Endodermal cell (in vitro differentiated cells): Measurements from ENCODE around the gene IPO11. TPM values are rescaled to one million over a fixed set of nuclear protein-coding genes. Genes with fewer than 3 reads are reported as not detected.
A peak's percentile ranks its signal among the peaks of the same experiment; 100 is the strongest.
"Not testable (repeated sequence)": the region's sequence is repeated elsewhere in the genome, so short reads cannot be mapped to it uniquely, and the experiment has no call there.

Experiments
- DNase-seq: peaks from one replicate; pipeline ENCODE4 v3.0.0-alpha.2; 2017
- H3K27ac ChIP-seq: 2 replicates; pipeline ENCODE4 v1.5.1; 2013; ENCODE audit warnings: mild to moderate bottlenecking, low read depth, low read length, moderate library complexity
- H3K27me3 ChIP-seq: 2 replicates; pipeline ENCODE4 v1.6.1; 2013; ENCODE audit warnings: mild to moderate bottlenecking, low read length, moderate library complexity; ENCODE audit not compliant: insufficient read depth, control insufficient read depth, poor library complexity, severe bottlenecking
- H3K36me3 ChIP-seq: 2 replicates; pipeline ENCODE4 v1.7.0; 2013; ENCODE audit warnings: mild to moderate bottlenecking, low read length, moderate library complexity; ENCODE audit not compliant: control insufficient read depth, insufficient read depth
- H3K4me1 ChIP-seq: one replicate; pipeline ENCODE4 v1.7.0; 2013; ENCODE audit warnings: low read length; ENCODE audit not compliant: control insufficient read depth, insufficient read depth
- H3K4me3 ChIP-seq: 2 replicates; pipeline ENCODE4 v1.5.1; 2013; ENCODE audit warnings: mild to moderate bottlenecking, low read length, moderate library complexity
- H3K9ac ChIP-seq: 2 replicates; pipeline ENCODE4 v1.6.1; 2013; ENCODE audit warnings: mild to moderate bottlenecking, low read length, moderate library complexity; ENCODE audit not compliant: poor library complexity, severe bottlenecking; ENCODE audit errors: extremely low read depth
- H3K9me3 ChIP-seq: 2 replicates; pipeline ENCODE4 v1.6.1; 2013; ENCODE audit warnings: mild to moderate bottlenecking, low read length, moderate library complexity; ENCODE audit not compliant: control insufficient read depth
- H3K27ac Mint-ChIP-seq: 2 replicates; pipeline ENCODE4 v1.8.0; 2020; ENCODE audit warnings: mixed read lengths
- H3K27me3 Mint-ChIP-seq: 2 replicates; pipeline ENCODE4 v1.8.0; 2021; ENCODE audit warnings: mild to moderate bottlenecking, mixed read lengths; ENCODE audit not compliant: insufficient read depth
- H3K36me3 Mint-ChIP-seq: 2 replicates; pipeline ENCODE4 v1.8.0; 2020; ENCODE audit warnings: low read depth, mixed read lengths
- H3K4me1 Mint-ChIP-seq: 2 replicates; pipeline ENCODE4 v1.8.0; 2020; ENCODE audit warnings: mixed read lengths
- H3K4me3 Mint-ChIP-seq: 2 replicates; pipeline ENCODE4 v1.8.0; 2020; ENCODE audit warnings: mild to moderate bottlenecking, moderate library complexity, mixed read lengths
- H3K9me3 Mint-ChIP-seq: 2 replicates; pipeline ENCODE4 v1.8.0; 2020; ENCODE audit warnings: mild to moderate bottlenecking, mixed read lengths
- CTCF ChIP-seq: fragments of 200-600 bp; sonication (generic); conservative IDR thresholded peaks from 2 replicates; pipeline ENCODE4 v1.5.0; 2021; ENCODE audit warnings: antibody characterized with exemption, mild to moderate bottlenecking
- WGBS, 2 experiments: methylation state at CpG; one replicate each; pipeline versions ENCODE4 v1.1.5 to v1.1.7; 2013; ENCODE audit warnings: missing lambda C conversion rate in 2 of 2, mixed read lengths in 1 of 2; ENCODE audit not compliant: insufficient coverage in 1 of 2, insufficient read length in 1 of 2; 5-methylcytosine and 5-hydroxymethylcytosine counted together
- total RNA-seq, 2 donors: library from RNA; stranded (reverse); fragmentation: NEBNext Ultra II Directional in 1 of 2; extraction: Animal tissue kit (Norgen Biotek cat#: 25700) in 1 of 2; gene quantifications; 2 replicates in 1 of 2; 3 replicates in 1 of 2; pipeline ENCODE4 v1.2.1, GENCODE V29; 2021

The IPO11 gene
- total RNA-seq, 2 donors from 2014 or later: 51.6 to 55.8 TPM

- Histone ChIP-seq H3K9ac (no peak overlapping the region), H3K27me3 (no peaks in the 10 kb centered on the region), H3K36me3 (no peaks in the 10 kb centered on the region), H3K27ac (no peak overlapping the region), H3K4me3 (no peak overlapping the region), H3K4me1 (no peaks in the 10 kb centered on the region), H3K9me3 (no peaks in the 10 kb centered on the region)
- peaks cover 12% of the 10 kb centered on the region for H3K36me3 Mint-ChIP-seq
- no peak for TF ChIP-seq CTCF
- H3K4me1 Mint-ChIP-seq: peaks cover 10% of the 10 kb centered on the region
- H3K27me3 Mint-ChIP-seq: no peaks in the 10 kb centered on the region
- DNase-seq: no peak
- no peak overlapping the region for H3K4me3 Mint-ChIP-seq
- no peak overlapping the region for H3K27ac Mint-ChIP-seq
- 88 to 96% methylated on average over 4 to 5 of the region's 5 CpGs for WGBS, 2 experiments
- H3K9me3 Mint-ChIP-seq: no peaks in the 10 kb centered on the region
Measured at GRCh38 chr5:62620761-62621160, 208.2 kb downstream of the IPO11 start.

GRCh38 chr5:62621280-62621679 is 208.7 kb downstream of the IPO11 start:
- H3K4me3 Mint-ChIP-seq: no peak overlapping the region
- 52 to 67% methylated on average over 1 to 6 of the region's 6 CpGs for WGBS, 2 experiments
- no peak for TF ChIP-seq CTCF
- no peak overlapping the region for H3K27ac Mint-ChIP-seq
- H3K4me1 Mint-ChIP-seq: peaks cover 10% of the 10 kb centered on the region
- no peak overlapping the region for H3K4me3 ChIP-seq
- no peaks in the 10 kb centered on the region for H3K27me3 ChIP-seq
- peaks cover 14% of the 10 kb centered on the region for H3K36me3 Mint-ChIP-seq
- no peaks in the 10 kb centered on the region for H3K36me3 ChIP-seq
- no peak overlapping the region for H3K27ac ChIP-seq
- DNase-seq: peak; percentile 90
- H3K4me1 ChIP-seq: no peaks in the 10 kb centered on the region
- no peaks in the 10 kb centered on the region for H3K9me3 Mint-ChIP-seq
- no peaks in the 10 kb centered on the region for H3K9me3 ChIP-seq
- H3K27me3 Mint-ChIP-seq: no peaks in the 10 kb centered on the region
- H3K9ac ChIP-seq: no peak overlapping the region

- Histone ChIP-seq H3K4me3 (no peak overlapping the region), H3K27me3 (no peaks in the 10 kb centered on the region), H3K4me1 (no peaks in the 10 kb centered on the region), H3K36me3 (peaks cover 12% of the 10 kb centered on the region), H3K9me3 (no peaks in the 10 kb centered on the region), H3K27ac (no peak overlapping the region), H3K9ac (no peak overlapping the region)
- no peak for TF ChIP-seq CTCF
- Mint-ChIP-seq H3K36me3 (peaks cover 14% of the 10 kb centered on the region), H3K27ac (no peak overlapping the region), H3K9me3 (no peaks in the 10 kb centered on the region), H3K27me3 (no peaks in the 10 kb centered on the region), H3K4me1 (peaks cover 18% of the 10 kb centered on the region), H3K4me3 (no peak overlapping the region)
- no CpG with 5 or more reads among the region's 1 CpG for WGBS, 2 experiments
- DNase-seq: no peak
Measured at GRCh38 chr5:62623271-62623670, 210.7 kb downstream of the IPO11 start.

GRCh38 chr5:62624436-62624835 is 211.9 kb downstream of the IPO11 start:
- H3K9ac ChIP-seq, H3K27ac ChIP-seq, H3K27ac Mint-ChIP-seq, H3K27me3 Mint-ChIP-seq, H3K4me3 Mint-ChIP-seq, DNase-seq, H3K9me3 ChIP-seq, H3K9me3 Mint-ChIP-seq, H3K4me3 ChIP-seq, H3K4me1 ChIP-seq, H3K27me3 ChIP-seq: not testable (repeated sequence)
- peaks cover 20% of the 10 kb centered on the region for H3K36me3 ChIP-seq
- H3K36me3 Mint-ChIP-seq: peaks cover 14% of the 10 kb centered on the region
- 93% methylated on average over 3 to 7 of the region's 7 CpGs for WGBS, 2 experiments
- H3K4me1 Mint-ChIP-seq: peaks cover 18% of the 10 kb centered on the region
